Colonic mucosa (tissue), 4 donors: ENCODE data around the gene ACER1. TPM values are rescaled to one million over a fixed set of nuclear protein-coding genes. Genes with fewer than 3 reads are reported as not detected.

Source experiments
- DNase-seq: peaks from one replicate; pipeline ENCODE4 v3.0.0-alpha.2; 2020
- H3K27ac ChIP-seq: fragments of 200-600 bp; one replicate; pipeline ENCODE4 v1.8.0; 2021
- H3K27me3 ChIP-seq: fragments of 200-600 bp; one replicate; pipeline ENCODE4 v1.8.0; 2021
- H3K36me3 ChIP-seq: fragments of 200-600 bp; one replicate; pipeline ENCODE4 v1.8.0; 2021
- H3K4me1 ChIP-seq: fragments of 200-600 bp; one replicate; pipeline ENCODE4 v1.8.0; 2021; ENCODE audit warnings: mild to moderate bottlenecking
- H3K4me3 ChIP-seq: fragments of 200-600 bp; one replicate; pipeline ENCODE4 v1.8.0; 2021
- H3K9ac ChIP-seq, 2 donors: one replicate each; pipeline ENCODE4 v1.7.0; 2013; ENCODE audit warnings: control low read depth in 2 of 2, low read depth in 2 of 2, low read length in 2 of 2
- H3K9me3 ChIP-seq: fragments of 200-600 bp; one replicate; pipeline ENCODE4 v1.8.0; 2021
- CTCF ChIP-seq: fragments of 200-600 bp; IDR thresholded peaks from one replicate; pipeline ENCODE4 v1.8.0; 2022; ENCODE audit warnings: antibody characterized with exemption, mild to moderate bottlenecking
- intact Hi-C: fragments of 100-400 bp; cut with DNase I; formaldehyde crosslinking; loops from one replicate; pipeline ENCODE4 v1.14.1; 2022
- total RNA-seq, 2 donors: library from RNA; stranded (reverse); fragmentation: NEBNext Ultra II Directional in 1 of 2; extraction: Animal tissue kit (Norgen Biotek cat#: 25700) in 1 of 2; gene quantifications; one replicate each; pipeline ENCODE4 v1.2.1, GENCODE V29; 2021
- donor health status: healthy.
- donor health status: DM: no; HTN: no; CAD: no.
- donor health status: DM: no; HTN: no; CAD: no.

Gene ACER1
- total RNA-seq, 2 donors from 2014 or later: not detected

GRCh38 chr19:6298413-6298812, 35.0 kb downstream of the ACER1 start:
- Histone ChIP-seq H3K9ac (no peak overlapping the region), H3K36me3 (no peaks in the 10 kb centered on the region), H3K4me1 (no peaks in the 10 kb centered on the region), H3K9me3 (no peaks in the 10 kb centered on the region), H3K27ac (no peak overlapping the region), H3K27me3 (no peaks in the 10 kb centered on the region), H3K4me3 (no peak overlapping the region)
- TF ChIP-seq CTCF: no peak
- intact Hi-C loops: loop anchor here (2.0 to 10.0 kb wide), 2 partner anchors 80 to 254 kb away; no protein-coding TSS in a partner anchor
- DNase-seq: no peak

GRCh38 chr19:6297202-6297601, 36.2 kb downstream of the ACER1 start:
- intact Hi-C loops: loop anchor here (10.0 kb wide), 1 partner anchor 252 kb away; no protein-coding TSS in a partner anchor
- H3K27me3 ChIP-seq: no peaks in the 10 kb centered on the region
- DNase-seq: no peak
- no peaks in the 10 kb centered on the region for H3K9me3 ChIP-seq
- no peaks in the 10 kb centered on the region for H3K4me1 ChIP-seq
- H3K9ac ChIP-seq: no peak overlapping the region
- no peak overlapping the region for H3K27ac ChIP-seq
- H3K36me3 ChIP-seq: no peaks in the 10 kb centered on the region
- no peak overlapping the region for H3K4me3 ChIP-seq
- no peak for TF ChIP-seq CTCF

GRCh38 chr19:6292006-6292405, 41.4 kb downstream of the ACER1 start:
- Histone ChIP-seq H3K9ac (no peak overlapping the region), H3K4me3 (no peak overlapping the region), H3K27me3 (no peaks in the 10 kb centered on the region), H3K27ac (no peak overlapping the region), H3K9me3 (peaks cover 7% of the 10 kb centered on the region), H3K36me3 (no peaks in the 10 kb centered on the region), H3K4me1 (no peaks in the 10 kb centered on the region)
- TF ChIP-seq CTCF: no peak
- intact Hi-C loops: loop anchor here (10.0 kb wide), 1 partner anchor 247 kb away; no protein-coding TSS in a partner anchor
- DNase-seq: no peak

GRCh38 chr19:6288737-6289136, 44.7 kb downstream of the ACER1 start:
- TF ChIP-seq CTCF: no peak
- H3K4me1 ChIP-seq: no peaks in the 10 kb centered on the region
- peaks cover 7% of the 10 kb centered on the region for H3K9me3 ChIP-seq
- no peak for DNase-seq
- no peaks in the 10 kb centered on the region for H3K36me3 ChIP-seq
- intact Hi-C loops: no loop called here
- no peaks in the 10 kb centered on the region for H3K27me3 ChIP-seq
- H3K27ac ChIP-seq: no peak overlapping the region
- no peak overlapping the region for H3K4me3 ChIP-seq
- no peak overlapping the region for H3K9ac ChIP-seq

GRCh38 chr19:6287269-6287885, 46.0 kb downstream of the ACER1 start:
- H3K9ac ChIP-seq: no peak overlapping the region
- no peak for TF ChIP-seq CTCF
- H3K4me3 ChIP-seq: no peak overlapping the region
- peaks cover 7% of the 10 kb centered on the region for H3K9me3 ChIP-seq
- H3K27me3 ChIP-seq: no peaks in the 10 kb centered on the region
- H3K4me1 ChIP-seq: no peaks in the 10 kb centered on the region
- no peak overlapping the region for H3K27ac ChIP-seq
- intact Hi-C loops: no loop called here
- no peaks in the 10 kb centered on the region for H3K36me3 ChIP-seq
- DNase-seq: no peak
